NOMO-1 treated with DMSO at 0.1 percent for 48 hours (cell line): ENCODE results near the gene ARMH1.
A peak's percentile ranks its signal among the peaks of the same experiment; 100 is the strongest.

Experiments used
- DNase-seq: peaks from one replicate; lab custom pipeline; 2025; ENCODE audit not compliant: unreplicated experiment; lab: John Stamatoyannopoulos, UW

Gene ARMH1

DNA sequence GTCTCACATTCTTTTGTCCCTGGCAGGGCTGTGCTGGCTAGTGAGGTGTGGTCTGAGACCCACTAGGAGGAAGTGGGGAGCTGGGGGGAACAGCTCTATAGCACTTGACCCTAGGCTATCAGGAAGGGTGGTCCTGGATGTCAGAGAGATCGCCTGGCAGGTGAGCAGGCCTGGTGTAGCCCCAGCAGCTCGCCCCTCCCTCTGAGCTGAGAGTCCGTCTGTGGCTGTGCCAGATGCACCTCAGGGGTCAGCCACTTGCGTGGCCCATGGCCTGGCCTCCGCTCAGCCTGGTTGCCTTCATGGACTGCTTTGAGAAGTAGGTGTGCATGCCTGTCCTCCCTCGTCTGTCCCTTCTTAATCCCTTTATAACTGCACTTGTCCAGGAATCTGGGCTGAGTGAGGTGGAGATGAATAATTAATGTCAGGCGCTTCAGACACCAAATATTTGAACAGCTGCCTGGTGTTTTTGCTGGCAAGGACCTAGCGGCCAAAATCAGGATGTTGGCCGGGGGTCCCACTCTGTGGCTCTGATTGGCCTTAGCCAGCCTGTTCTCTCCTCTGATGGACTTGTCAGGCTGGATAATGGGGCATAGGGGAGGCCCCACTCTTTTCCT lies 30.7 kb upstream of the ARMH1 start:
- DNase-seq, result no peak

GRCh38 chr1:44644806-44645205 lies 29.7 kb upstream of the ARMH1 start:
- no peak for DNase-seq

GRCh38 chr1:44645476-44646244 lies 28.9 kb upstream of the ARMH1 start:
- DNase-seq, result no peak

DNA sequence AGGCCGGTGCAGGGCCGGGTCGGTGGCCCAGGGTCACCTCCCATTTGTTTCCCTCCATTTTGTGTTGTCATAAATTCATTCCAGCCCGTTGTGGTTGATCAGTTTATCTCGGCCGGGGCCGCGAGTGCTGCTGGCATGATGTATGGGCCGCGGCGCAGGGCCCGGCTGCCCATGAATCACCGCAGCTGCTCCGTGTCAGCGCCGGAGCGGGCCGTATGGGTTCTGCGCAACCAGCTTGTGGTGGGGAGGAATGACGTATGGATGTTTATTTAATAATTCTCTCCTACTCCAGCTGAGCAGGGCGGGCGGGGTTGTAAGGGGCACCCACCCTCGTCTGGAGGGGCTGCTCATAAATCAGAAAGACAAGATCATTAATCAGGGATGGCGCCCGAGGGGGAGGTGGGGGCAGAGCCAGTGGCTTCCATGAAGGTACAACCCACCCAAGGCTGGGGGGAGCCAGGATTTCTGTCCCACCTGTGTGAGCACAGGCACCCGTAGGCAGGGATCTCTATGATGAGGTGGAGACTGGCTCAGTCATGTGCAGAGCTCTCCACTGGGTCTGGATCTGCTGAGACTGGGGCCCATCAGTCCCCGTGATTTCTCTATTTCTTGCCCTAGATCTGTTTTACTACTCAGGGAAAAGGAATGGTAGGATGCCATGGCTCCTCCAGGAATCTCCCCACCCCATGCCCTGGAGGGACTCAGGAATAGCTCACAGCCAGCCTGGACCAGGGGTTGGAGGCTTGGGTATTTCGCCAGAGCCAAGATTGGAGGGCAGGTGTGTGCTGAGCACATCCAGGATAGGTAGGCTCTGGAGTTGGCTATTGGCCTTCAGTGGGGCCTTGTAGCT lies 28.0 kb upstream of the ARMH1 start:
- DNase-seq, result no peak

GRCh38 chr1:44647896-44648295 lies 26.6 kb upstream of the ARMH1 start:
- no peak for DNase-seq

- DNase-seq, result no peak
Measured at GRCh38 chr1:44648529-44649250, 25.8 kb upstream of the ARMH1 start.

DNA sequence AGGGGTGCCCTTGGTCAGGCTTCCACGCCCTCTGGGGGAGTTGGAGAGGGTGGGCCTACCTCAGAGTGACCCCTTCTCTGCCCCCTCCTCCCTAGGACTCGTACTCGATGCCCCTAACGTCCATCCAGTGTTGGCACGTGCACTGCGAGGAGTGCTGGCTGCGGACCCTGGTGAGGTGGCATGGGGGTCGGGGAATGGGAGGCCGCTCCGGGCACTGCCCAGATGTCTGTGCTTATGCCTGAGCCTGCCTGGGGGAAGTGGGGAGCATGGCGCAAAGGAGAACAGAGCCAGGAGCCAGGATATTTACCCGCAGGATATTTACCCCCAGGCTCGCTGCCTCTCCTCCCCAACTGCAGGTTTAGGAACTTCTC lies 24.7 kb upstream of the ARMH1 start:
- no peak for DNase-seq

- no peak for DNase-seq
Measured at GRCh38 chr1:44650159-44650831, 24.2 kb upstream of the ARMH1 start.

GRCh38 chr1:44651069-44651468 lies 23.4 kb upstream of the ARMH1 start:
- no peak for DNase-seq

DNA sequence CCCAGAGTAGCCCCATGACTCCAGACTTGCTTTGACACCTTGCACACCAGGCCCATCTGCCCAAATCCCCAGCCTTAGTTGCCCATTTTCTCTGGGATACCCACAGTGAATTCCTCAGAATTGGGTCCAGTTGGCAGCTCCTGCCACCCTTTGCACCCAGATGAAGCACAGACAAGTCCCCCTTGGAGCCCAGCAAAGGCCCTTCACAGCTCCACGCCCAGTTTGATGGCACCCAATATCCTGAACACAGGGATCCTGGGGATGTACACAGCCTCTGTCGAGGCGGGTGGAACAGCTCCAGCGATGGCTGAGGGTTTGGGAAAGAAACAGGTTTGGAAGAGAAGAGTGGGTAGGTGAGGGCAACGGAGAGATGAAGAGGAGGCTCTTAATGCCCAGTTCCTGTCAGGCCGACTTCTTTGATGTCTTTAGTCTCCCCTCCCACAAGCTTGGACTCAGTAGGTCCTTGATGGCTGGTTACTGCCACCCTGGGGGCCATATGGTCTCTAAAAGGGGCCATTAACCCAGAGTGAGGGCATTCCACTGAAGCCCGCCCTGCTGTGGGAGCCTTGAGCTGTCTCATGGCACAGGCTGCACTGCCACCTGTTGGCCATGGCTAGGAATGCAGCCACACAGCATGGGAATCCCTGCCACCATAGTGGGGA lies 21.9 kb upstream of the ARMH1 start:
- peak; percentile 26 for DNase-seq

DNA sequence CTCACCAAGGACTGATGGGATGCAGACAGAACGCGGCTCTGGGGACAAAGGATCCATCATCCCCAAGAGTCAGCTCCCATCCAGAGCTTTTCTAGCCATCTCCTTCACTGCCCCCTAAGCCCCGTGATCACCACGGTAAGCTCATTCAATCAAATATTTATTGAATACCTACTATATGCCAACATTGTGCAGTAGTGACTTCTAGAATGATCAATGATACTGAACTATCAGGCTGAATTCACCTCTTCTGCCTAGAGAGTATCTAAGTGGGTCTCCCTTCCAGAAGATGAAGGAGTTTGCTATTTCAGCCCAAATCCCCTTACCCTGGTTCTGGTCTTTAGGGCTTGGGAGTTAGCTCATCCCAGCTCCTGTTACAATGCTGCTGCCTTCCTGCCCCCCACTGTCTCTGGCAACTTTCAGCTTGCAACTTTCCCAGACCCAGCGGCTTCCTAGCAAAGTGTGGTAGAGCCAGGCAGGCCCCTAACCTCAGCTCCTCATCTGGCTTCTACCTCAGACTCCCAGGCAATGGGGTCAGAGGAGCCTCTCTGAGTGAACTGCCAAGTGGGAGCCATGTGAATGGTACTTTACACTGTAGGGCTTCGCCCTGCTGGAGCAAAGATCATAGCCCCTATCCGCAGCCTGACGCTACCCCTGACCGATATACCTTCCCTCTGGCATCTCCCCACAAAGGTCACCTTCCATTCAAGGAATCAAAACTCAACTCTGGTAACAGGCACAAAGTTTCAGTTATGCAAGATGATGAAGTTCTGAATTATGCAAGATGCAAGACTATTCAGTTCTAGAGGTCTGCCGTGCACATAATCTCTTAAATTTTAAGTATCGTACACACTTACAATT lies 21.2 kb upstream of the ARMH1 start:
- no peak for DNase-seq

DNA sequence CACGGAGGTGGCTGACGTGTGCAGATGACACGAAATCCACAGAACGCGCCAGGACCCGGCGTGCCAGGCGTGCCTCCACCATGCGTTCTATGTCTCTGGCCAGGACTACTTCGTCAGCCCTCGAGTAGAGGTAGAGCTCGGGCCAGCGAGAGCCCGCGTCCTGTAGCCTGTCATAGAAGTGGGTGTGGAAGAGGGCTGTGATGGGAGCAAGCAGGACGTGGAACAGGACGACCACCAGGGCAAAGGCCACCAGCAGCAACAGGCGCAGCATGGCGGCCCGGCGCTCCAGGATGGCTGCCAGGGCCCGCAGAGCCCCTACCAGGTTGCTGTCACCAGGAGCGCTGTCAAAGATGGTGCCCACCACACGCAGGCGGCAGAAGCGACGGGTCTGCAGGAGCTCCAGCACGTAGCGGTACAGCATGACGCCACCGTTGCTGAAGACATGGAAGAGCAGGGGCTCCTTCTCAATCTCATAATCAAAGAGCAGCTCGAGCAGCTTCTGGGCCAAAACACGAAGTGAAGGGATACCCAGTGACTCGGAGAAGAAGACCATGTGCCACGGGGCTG lies 19.8 kb upstream of the ARMH1 start:
- DNase-seq, result no peak

GRCh38 chr1:44655609-44656008 lies 18.9 kb upstream of the ARMH1 start:
- DNase-seq, result peak; percentile 35

- DNase-seq, result no peak
Measured at GRCh38 chr1:44659566-44659965, 14.9 kb upstream of the ARMH1 start.

DNA sequence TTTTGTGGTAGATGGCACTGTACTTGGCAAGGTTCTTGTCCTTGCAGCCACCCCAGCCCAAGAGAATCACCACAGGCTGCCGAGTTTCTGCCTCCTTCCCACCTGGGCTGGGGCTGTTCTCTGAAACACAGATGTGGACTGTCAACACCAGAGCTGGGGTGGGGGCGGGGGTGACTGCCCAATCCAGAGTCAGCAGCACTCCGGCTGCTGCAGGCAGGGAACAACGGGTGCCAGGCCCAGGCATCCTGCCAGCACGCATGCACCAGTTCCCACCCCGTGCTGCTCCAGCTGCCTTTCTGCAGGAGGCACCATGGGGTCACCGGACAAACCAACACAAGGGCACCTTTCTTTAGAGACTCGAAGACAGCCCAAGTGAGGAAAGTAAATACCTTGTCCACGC lies 14.3 kb upstream of the ARMH1 start:
- DNase-seq, result no peak

DNA sequence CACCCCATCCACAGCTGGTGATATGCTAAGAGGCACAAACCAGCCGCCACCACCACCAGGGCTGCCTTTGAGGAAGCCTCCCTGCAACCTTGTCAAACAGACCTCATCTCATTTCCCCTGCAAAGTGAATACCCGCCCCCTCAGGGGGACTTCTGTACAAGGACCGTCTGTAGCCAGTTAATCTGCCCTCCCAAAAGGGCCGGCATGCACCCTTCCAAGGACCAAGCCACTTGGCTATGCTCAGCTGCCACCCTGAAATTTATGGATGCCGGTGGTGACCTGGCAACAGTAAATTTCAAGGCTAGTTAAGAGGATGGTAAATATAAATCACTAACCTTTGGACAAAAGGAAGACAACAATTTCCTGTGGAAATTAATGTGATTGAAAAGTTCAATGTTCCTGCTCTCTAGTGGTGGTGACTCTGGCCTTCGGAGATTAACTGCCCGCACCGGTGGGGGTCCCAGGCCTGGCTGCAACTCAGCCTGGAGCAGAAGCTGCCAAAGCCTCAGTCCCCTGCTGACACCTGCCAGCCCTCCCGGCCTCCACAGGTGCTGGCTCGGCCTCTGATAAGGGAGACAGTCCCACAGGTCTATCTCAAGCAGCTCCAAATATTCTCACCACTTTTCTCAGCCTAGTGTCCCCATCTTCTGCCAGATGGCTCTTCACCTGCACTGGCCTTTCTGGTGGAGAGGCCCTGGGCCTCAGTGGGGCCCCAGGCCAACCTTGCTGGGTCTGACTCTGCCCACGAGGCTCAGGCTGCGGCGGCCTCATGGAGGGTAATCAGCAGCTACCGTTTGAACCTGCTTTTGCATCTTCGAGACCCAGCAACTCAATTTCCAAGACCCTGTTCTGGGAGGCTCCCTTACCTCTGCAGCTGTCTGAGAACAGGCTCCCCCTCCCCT lies 12.5 kb upstream of the ARMH1 start:
- no peak for DNase-seq

GRCh38 chr1:44662683-44663030 lies 11.9 kb upstream of the ARMH1 start:
- no peak for DNase-seq

- DNase-seq, result no peak
Measured at GRCh38 chr1:44663417-44663816, 11.1 kb upstream of the ARMH1 start.
